GM12878 (cell line): Measurements from ENCODE around the gene SMAGP. TPM values are rescaled to one million over a fixed set of nuclear protein-coding genes. Genes with fewer than 3 reads are reported as not detected.

Experiments used
- CREM ChIP-seq: IDR thresholded peaks from 2 replicates; pipeline ENCODE4 v1.6.1; 2014; ENCODE audit warnings: antibody characterized with exemption, low read depth
- GABPA ChIP-seq: IDR thresholded peaks from 2 replicates; pipeline ENCODE4 v1.6.1; 2014; ENCODE audit warnings: antibody characterized with exemption, low read depth, mild to moderate bottlenecking, inconsistent platforms
- HDAC2 ChIP-seq: fragments of 200-600 bp; sonication (generic); IDR thresholded peaks from 2 replicates; pipeline ENCODE4 v1.6.1; 2017
- IKZF1 ChIP-seq: fragments of 450-650 bp; conservative IDR thresholded peaks from 2 replicates; pipeline ENCODE4 v1.6.1; 2017; ENCODE audit warnings: antibody characterized with exemption, mild to moderate bottlenecking
- KDM1A ChIP-seq: fragments of 200-600 bp; sonication (generic); IDR thresholded peaks from 2 replicates; pipeline ENCODE4 v1.6.1; 2016; ENCODE audit warnings: borderline replicate concordance
- POLR2A ChIP-seq: IDR thresholded peaks from 2 replicates; pipeline ENCODE4 v1.6.1; 2011; ENCODE audit warnings: low read depth, mild to moderate bottlenecking, low read length
- ZNF24 ChIP-seq: fragments of 450-650 bp; IDR thresholded peaks from 2 replicates; pipeline ENCODE4 v1.6.1; 2017; ENCODE audit warnings: antibody characterized with exemption, mild to moderate bottlenecking
- ZZZ3 ChIP-seq: IDR thresholded peaks from 2 replicates; pipeline ENCODE4 v1.6.1; 2011; ENCODE audit warnings: low read depth; ENCODE audit not compliant: control insufficient read depth, insufficient read length
- polyA plus RNA-seq, 11 experiments: library from polyadenylated mRNA; depleted of rRNA in 4 of 11; unstranded in 6 of 11; stranded (reverse) in 5 of 11; fragments of >200 nt; fragmentation: Nextera tagmentation in 4 of 11; fragmentation: Illumina TruSeq in 1 of 11; extraction: Ambion mirVana in 4 of 11; extraction: Trizol in 1 of 11; gene quantifications; 1 replicate in 1 of 11; 2 replicates in 10 of 11; pipeline versions ENCODE4 v1.2.1 to v1.2.3, GENCODE V29; 2011 to 2016; ENCODE audit warnings: inconsistent platforms in 2 of 11, missing spikeins in 2 of 11, low read depth in 1 of 11
- total RNA-seq, 4 experiments: library from RNA; depleted of rRNA in 3 of 4; stranded (reverse); fragments of >200 nt in 3 of 4; fragmentation: Illumina TruSeq in 1 of 4; extraction: Trizol in 1 of 4; gene quantifications; 2 replicates each; pipeline versions ENCODE4 v1.2.1 to v1.2.3, GENCODE V29; 2013 to 2021
- TF ChIP-seq, protein P1 (sequence below): IDR thresholded peaks from 2 replicates; pipeline ENCODE4 v1.6.1; 2011; ENCODE audit warnings: mild to moderate bottlenecking, low read depth, low read length, moderate library complexity; ENCODE audit not compliant: insufficient replicate concordance
- TF ChIP-seq, protein P2 (sequence below): fragments of 450-650 bp; IDR thresholded peaks from 2 replicates; pipeline ENCODE4 v1.6.1; 2016; ENCODE audit warnings: mild to moderate bottlenecking, moderate library complexity, borderline replicate concordance
- TF ChIP-seq, protein P3 (sequence below): fragments of 450-650 bp; IDR thresholded peaks from 2 replicates; pipeline ENCODE4 v1.6.1; 2017; ENCODE audit warnings: low read depth, mild to moderate bottlenecking, moderate library complexity
- TF ChIP-seq, protein P4 (sequence below): IDR thresholded peaks from 2 replicates; pipeline ENCODE4 v1.6.1; 2011; ENCODE audit warnings: borderline replicate concordance, low read depth, mild to moderate bottlenecking, moderate library complexity, mixed read lengths, low read length; ENCODE audit not compliant: insufficient read depth; ENCODE audit errors: extremely low read length
- TF ChIP-seq, protein P5 (sequence below): IDR thresholded peaks from 2 replicates; pipeline ENCODE4 v1.6.1; 2011; ENCODE audit warnings: borderline replicate concordance, low read depth, mild to moderate bottlenecking, moderate library complexity, low read length; ENCODE audit not compliant: insufficient read depth, poor library complexity, severe bottlenecking
- TF ChIP-seq, protein P6 (sequence below): IDR thresholded peaks from 2 replicates; pipeline ENCODE4 v1.6.1; 2012; ENCODE audit warnings: low read depth, low read length, improper control_type of control experiment
- TF ChIP-seq, protein P7 (sequence below): fragments of 450-650 bp; conservative IDR thresholded peaks from 2 replicates; pipeline ENCODE4 v1.6.1; 2017; ENCODE audit warnings: mild to moderate bottlenecking, moderate library complexity

The SMAGP gene
- total and polyA plus RNA-seq, 10 of the 15 experiments (the other 5 are each of a cell fraction or from before 2014, with no cell fraction given): 0.42 to 7.1 (median 3.9) TPM

DNA sequence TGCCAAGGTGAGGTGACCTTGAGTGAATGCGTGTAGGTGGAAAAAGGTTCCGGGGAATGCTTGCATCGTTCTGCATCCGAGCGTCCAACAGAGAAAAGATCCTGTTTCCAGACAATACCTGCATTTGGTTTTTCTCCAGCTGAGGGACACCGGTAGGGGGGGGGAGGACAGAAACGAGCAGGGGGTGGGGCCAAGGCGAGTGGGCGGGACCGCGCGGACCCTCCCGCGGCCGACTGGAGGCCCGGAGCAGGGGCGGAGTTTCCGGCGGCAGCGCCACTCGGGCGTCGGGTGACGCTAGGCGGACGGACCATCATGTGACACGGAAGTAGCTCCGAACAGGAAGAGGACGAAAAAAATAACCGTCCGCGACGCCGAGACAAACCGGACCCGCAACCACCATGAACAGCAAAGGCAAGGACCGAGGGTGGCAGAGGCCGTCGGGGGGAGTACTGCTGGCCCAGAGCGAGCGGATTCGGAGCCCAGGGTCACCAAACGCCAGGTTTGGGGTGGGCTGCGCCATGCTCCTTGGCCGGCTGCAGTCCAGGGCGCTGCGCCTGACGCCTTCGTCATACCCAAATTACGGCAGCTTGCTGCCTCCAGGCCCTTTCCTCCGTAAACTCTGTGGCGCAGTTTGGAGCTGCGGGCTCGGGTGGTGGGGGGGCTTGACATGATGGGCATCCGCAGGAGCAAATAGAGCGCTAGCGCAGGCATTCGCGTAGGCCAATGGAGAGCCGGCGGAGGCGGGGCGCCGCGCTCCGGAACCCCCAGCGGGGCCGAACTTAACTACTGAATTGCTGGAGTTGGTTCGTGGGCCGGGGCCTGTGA is 31.5 kb downstream of the SMAGP start, which contains the start of gene DAZAP2 (continued):
- TF ChIP-seq, protein P1, sequence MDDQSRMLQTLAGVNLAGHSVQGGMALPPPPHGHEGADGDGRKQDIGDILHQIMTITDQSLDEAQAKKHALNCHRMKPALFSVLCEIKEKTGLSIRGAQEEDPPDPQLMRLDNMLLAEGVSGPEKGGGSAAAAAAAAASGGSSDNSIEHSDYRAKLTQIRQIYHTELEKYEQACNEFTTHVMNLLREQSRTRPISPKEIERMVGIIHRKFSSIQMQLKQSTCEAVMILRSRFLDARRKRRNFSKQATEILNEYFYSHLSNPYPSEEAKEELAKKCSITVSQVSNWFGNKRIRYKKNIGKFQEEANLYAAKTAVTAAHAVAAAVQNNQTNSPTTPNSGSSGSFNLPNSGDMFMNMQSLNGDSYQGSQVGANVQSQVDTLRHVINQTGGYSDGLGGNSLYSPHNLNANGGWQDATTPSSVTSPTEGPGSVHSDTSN: peak; percentile 98
- TF ChIP-seq POLR2A (peak; percentile 93), GABPA (peak; percentile 65), CREM (peak; percentile 71), ZZZ3 (no peak), KDM1A (no peak), ZNF24 (no peak), IKZF1 (peak; percentile 60), HDAC2 (no peak)
- TF ChIP-seq, protein P2, sequence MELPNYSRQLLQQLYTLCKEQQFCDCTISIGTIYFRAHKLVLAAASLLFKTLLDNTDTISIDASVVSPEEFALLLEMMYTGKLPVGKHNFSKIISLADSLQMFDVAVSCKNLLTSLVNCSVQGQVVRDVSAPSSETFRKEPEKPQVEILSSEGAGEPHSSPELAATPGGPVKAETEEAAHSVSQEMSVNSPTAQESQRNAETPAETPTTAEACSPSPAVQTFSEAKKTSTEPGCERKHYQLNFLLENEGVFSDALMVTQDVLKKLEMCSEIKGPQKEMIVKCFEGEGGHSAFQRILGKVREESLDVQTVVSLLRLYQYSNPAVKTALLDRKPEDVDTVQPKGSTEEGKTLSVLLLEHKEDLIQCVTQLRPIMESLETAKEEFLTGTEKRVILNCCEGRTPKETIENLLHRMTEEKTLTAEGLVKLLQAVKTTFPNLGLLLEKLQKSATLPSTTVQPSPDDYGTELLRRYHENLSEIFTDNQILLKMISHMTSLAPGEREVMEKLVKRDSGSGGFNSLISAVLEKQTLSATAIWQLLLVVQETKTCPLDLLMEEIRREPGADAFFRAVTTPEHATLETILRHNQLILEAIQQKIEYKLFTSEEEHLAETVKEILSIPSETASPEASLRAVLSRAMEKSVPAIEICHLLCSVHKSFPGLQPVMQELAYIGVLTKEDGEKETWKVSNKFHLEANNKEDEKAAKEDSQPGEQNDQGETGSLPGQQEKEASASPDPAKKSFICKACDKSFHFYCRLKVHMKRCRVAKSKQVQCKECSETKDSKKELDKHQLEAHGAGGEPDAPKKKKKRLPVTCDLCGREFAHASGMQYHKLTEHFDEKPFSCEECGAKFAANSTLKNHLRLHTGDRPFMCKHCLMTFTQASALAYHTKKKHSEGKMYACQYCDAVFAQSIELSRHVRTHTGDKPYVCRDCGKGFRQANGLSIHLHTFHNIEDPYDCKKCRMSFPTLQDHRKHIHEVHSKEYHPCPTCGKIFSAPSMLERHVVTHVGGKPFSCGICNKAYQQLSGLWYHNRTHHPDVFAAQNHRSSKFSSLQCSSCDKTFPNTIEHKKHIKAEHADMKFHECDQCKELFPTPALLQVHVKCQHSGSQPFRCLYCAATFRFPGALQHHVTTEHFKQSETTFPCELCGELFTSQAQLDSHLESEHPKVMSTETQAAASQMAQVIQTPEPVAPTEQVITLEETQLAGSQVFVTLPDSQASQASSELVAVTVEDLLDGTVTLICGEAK: peak; percentile 70
- TF ChIP-seq, protein P3, sequence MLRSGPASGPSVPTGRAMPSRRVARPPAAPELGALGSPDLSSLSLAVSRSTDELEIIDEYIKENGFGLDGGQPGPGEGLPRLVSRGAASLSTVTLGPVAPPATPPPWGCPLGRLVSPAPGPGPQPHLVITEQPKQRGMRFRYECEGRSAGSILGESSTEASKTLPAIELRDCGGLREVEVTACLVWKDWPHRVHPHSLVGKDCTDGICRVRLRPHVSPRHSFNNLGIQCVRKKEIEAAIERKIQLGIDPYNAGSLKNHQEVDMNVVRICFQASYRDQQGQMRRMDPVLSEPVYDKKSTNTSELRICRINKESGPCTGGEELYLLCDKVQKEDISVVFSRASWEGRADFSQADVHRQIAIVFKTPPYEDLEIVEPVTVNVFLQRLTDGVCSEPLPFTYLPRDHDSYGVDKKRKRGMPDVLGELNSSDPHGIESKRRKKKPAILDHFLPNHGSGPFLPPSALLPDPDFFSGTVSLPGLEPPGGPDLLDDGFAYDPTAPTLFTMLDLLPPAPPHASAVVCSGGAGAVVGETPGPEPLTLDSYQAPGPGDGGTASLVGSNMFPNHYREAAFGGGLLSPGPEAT: peak; percentile 52; the same call in 1 of the 2 replicates
- TF ChIP-seq, protein P4, sequence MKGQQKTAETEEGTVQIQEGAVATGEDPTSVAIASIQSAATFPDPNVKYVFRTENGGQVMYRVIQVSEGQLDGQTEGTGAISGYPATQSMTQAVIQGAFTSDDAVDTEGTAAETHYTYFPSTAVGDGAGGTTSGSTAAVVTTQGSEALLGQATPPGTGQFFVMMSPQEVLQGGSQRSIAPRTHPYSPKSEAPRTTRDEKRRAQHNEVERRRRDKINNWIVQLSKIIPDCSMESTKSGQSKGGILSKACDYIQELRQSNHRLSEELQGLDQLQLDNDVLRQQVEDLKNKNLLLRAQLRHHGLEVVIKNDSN: peak; percentile 87
- TF ChIP-seq, protein P5, sequence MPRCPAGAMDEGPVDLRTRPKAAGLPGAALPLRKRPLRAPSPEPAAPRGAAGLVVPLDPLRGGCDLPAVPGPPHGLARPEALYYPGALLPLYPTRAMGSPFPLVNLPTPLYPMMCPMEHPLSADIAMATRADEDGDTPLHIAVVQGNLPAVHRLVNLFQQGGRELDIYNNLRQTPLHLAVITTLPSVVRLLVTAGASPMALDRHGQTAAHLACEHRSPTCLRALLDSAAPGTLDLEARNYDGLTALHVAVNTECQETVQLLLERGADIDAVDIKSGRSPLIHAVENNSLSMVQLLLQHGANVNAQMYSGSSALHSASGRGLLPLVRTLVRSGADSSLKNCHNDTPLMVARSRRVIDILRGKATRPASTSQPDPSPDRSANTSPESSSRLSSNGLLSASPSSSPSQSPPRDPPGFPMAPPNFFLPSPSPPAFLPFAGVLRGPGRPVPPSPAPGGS: no peak
- TF ChIP-seq, protein P6, sequence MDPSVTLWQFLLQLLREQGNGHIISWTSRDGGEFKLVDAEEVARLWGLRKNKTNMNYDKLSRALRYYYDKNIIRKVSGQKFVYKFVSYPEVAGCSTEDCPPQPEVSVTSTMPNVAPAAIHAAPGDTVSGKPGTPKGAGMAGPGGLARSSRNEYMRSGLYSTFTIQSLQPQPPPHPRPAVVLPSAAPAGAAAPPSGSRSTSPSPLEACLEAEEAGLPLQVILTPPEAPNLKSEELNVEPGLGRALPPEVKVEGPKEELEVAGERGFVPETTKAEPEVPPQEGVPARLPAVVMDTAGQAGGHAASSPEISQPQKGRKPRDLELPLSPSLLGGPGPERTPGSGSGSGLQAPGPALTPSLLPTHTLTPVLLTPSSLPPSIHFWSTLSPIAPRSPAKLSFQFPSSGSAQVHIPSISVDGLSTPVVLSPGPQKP: peak; percentile 65
- TF ChIP-seq, protein P7, sequence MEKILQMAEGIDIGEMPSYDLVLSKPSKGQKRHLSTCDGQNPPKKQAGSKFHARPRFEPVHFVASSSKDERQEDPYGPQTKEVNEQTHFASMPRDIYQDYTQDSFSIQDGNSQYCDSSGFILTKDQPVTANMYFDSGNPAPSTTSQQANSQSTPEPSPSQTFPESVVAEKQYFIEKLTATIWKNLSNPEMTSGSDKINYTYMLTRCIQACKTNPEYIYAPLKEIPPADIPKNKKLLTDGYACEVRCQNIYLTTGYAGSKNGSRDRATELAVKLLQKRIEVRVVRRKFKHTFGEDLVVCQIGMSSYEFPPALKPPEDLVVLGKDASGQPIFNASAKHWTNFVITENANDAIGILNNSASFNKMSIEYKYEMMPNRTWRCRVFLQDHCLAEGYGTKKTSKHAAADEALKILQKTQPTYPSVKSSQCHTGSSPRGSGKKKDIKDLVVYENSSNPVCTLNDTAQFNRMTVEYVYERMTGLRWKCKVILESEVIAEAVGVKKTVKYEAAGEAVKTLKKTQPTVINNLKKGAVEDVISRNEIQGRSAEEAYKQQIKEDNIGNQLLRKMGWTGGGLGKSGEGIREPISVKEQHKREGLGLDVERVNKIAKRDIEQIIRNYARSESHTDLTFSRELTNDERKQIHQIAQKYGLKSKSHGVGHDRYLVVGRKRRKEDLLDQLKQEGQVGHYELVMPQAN: peak; percentile 89
